DND-41 (cell line): Measurements from ENCODE around the gene SPAG7.

Source experiments
- EZH2 ChIP-seq: IDR thresholded peaks from 3 replicates; pipeline ENCODE4 v1.6.1; 2012; ENCODE audit warnings: borderline replicate concordance, low read depth, mild to moderate bottlenecking, moderate library complexity, low read length, inconsistent platforms; ENCODE audit not compliant: severe bottlenecking
- TF ChIP-seq, protein P1 (sequence below): IDR thresholded peaks from 2 replicates; pipeline ENCODE4 v1.5.1; 2012; ENCODE audit warnings: borderline replicate concordance, low read length, moderate library complexity, mild to moderate bottlenecking; ENCODE audit not compliant: poor library complexity, severe bottlenecking; ENCODE audit errors: extremely low read depth

DNA sequence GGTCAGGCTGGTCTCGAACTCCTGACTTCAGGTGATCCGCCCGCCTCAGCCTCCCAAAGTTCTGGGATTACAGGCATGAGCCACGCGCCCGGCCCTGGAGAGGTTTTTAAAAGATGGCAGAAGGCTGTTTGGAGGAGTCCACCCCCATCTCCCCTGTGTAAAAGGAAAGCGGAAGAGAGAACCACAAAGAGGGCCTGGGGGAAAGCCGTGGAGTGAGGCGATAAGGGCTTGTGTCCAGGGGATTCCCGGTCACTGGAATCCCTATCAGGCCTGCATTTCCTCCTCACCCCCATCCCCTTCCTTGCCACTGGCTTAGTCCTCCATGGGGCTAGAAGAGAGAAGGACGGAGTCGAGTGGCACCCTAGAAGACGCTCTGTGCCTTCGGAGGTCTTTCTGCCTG lies 35.7 kb downstream of the SPAG7 start, which contains the start of gene GP1BA:
- TF ChIP-seq, protein P1, sequence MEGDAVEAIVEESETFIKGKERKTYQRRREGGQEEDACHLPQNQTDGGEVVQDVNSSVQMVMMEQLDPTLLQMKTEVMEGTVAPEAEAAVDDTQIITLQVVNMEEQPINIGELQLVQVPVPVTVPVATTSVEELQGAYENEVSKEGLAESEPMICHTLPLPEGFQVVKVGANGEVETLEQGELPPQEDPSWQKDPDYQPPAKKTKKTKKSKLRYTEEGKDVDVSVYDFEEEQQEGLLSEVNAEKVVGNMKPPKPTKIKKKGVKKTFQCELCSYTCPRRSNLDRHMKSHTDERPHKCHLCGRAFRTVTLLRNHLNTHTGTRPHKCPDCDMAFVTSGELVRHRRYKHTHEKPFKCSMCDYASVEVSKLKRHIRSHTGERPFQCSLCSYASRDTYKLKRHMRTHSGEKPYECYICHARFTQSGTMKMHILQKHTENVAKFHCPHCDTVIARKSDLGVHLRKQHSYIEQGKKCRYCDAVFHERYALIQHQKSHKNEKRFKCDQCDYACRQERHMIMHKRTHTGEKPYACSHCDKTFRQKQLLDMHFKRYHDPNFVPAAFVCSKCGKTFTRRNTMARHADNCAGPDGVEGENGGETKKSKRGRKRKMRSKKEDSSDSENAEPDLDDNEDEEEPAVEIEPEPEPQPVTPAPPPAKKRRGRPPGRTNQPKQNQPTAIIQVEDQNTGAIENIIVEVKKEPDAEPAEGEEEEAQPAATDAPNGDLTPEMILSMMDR: no peak
- TF ChIP-seq EZH2: no peak
